GM19193 (cell line): Measurements from ENCODE around the gene TIMM44.

Experiments used
- POLR2A ChIP-seq: IDR thresholded peaks from 4 replicates; pipeline ENCODE4 v1.6.1; 2011; ENCODE audit not compliant: insufficient read depth, insufficient read length; ENCODE audit errors: extremely low read depth

TIMM44 gene

DNA sequence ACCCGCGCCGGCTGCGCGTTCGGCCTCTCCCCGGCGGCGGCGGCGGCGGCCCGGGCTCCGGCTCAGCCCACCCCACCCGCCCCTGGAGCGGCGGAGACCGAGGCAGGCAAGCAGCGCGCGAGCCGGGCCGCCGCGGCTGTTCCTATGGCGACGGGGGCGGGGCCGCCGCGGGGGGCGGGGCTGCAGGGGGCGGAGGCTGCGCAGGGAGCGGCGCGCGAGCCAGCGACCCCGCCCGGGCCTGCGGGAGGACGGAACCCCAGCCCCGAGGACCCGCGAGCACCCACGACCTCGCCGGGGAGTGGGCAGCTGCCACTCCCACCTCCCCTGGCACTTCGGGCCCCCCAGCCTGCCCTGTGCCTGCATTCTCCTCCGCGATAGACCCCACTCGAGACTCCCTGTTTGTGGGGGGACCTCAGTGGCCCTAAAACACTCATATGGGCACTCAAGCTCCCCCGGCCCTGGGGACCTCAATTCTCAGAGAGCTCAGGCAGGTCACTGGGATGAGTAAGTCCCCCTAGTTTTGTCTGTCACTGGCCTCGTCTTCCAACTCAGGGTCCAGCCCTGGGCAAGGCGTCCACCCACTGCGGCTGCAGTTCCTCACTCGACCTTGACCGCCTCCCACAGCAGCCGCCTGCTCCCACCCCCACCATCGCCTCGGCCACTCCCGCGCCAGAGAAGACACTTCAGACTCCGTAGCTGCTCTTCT is 17.3 kb downstream of the TIMM44 start, which contains the start of gene CTXN1:
Gene CTXN1 (minus strand): TSS at position 115 of the 706 bp plus-strand sequence. CDS start 597 bp downstream, outside the sequence.
- TF ChIP-seq POLR2A = peak; percentile 12

DNA sequence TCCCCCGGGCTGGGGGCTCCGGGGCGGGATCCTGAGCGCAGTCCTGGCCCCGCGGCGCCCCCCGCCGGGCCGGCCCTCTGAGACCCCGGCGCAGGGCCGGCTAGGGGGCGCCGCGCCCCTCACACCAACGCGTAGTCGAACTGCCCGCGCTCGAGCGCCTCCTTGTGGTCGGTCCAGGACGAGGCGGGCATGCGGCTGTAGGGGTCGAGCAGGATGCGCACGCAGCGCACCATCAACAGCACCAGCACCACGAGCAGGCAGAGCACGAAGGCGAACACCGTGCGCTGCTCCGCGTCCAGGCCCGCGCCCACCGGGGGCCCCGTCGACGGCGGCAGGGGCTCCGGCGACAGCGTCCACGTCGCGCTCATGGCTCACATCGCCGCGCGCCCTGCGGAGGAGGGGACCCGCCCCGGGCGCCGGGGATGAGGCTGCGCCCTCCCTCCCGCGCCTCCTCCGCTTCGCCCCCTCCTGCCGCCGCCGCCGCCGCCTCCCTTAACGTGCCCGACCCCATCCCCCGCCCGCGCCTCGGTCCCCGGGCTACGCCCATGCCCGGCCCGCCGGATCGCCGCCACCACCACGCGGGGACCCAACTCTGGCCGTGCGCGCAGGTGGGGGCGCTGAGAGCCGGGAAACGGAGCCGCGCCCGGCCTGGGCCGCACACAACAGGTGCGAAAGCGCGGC is 18.2 kb downstream of the TIMM44 start:
- no peak for TF ChIP-seq POLR2A

DNA sequence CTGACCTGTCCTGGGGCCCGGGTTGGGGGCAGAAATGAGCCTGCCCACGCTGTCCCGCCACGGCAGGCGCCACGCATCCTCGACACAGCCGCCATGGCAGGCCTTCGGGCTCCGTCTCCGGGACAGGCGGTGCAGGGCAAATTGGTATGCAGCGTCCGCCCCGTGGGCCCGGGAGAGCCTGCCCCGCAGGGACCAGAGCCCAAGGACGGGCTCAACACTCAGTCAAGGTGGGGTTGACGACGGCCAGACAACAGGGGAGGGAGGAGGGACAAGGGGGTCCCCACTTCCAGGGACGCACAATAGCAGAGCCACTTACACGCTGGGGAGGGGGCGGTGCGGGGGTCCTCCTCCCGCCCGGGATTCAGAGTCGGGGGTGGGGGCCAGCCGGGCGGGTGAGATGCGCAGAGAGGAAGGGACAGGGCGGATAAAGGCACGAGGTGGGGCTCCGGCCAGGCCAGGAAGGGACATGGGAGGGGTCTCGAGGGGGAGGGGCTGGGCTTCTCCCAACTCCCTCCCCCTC is 18.8 kb downstream of the TIMM44 start:
- no peak for TF ChIP-seq POLR2A

DNA sequence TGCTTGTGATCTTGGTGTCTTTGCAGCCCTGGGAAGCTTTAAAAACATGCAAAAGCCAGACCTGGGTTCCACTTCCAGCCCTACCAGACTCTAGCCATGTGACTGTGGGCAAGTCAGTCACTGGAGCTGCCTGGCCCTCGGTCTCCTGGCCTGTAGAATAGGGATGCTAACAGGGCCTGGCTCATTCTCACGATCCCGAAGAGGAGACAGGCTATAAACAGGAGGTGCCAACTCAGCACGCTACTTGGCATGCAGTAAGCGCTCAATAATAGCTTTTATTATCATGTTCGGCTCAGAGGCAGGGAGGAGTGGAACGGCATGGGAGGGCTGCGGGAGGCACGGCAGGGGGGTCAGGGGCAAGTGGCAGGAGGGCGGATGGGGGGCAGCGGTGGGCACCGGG is 19.2 kb downstream of the TIMM44 start:
- TF ChIP-seq POLR2A = no peak

DNA sequence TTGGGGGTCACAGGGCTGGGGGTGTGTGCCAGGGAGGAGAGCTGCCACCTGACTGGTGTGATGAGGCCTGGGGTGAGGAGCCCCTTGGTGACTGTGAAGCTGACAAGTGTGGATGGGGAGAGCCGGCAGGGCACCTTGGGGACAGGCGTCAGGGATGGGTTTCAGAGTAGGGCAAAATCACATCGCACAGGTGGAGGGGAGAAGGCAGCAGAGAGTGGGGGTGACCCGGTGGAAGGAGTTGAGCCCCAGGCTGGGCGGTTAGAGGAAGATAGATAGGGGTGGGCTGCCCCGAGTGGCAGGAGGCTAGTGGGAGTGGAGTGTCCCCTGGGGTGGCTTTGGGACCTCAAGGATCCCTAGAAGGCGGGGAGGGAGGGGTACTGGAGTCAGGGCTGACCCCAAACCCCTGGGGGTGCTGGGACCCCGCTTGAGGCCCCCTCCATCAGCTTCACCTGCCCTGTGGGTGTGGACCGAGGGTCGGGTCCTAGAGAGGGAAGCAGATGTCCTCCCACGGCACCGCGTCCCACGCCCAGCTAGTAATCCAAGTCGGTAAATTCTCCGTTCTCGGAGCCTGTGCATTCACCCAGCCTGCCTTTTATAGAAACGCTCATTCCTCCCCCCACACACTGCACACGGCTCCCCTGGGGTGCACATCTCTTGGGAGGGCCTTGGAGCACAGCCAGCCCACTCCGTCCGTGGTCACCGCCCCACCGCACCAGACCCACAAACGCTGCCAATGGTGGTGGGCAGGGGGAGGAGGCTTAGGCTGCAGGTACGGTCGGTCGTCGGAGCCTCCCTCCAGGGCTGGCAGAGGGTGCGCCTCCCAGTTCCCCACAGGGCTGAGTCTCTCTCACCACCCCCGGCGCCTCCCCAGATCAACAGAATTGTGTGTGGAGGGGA is 19.9 kb downstream of the TIMM44 start:
- no peak for TF ChIP-seq POLR2A

DNA sequence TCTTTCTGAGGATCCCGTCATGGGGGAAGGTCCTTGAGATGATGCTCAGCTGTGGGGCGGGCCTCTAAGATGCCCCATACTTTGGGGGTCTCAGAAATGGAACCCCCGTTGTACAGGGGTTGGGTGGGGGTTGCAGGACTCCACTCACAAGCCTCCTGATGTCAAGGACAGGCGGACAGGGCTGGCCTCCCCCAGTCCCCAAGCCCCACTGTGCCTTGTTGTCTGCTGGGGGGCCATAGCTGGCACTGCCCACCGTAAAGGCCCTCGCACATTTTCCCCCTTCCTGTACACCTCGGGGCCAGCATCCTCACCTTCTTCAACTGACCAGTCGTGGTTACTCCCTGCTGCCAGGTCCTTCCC is 20.6 kb downstream of the TIMM44 start:
- no peak for TF ChIP-seq POLR2A

DNA sequence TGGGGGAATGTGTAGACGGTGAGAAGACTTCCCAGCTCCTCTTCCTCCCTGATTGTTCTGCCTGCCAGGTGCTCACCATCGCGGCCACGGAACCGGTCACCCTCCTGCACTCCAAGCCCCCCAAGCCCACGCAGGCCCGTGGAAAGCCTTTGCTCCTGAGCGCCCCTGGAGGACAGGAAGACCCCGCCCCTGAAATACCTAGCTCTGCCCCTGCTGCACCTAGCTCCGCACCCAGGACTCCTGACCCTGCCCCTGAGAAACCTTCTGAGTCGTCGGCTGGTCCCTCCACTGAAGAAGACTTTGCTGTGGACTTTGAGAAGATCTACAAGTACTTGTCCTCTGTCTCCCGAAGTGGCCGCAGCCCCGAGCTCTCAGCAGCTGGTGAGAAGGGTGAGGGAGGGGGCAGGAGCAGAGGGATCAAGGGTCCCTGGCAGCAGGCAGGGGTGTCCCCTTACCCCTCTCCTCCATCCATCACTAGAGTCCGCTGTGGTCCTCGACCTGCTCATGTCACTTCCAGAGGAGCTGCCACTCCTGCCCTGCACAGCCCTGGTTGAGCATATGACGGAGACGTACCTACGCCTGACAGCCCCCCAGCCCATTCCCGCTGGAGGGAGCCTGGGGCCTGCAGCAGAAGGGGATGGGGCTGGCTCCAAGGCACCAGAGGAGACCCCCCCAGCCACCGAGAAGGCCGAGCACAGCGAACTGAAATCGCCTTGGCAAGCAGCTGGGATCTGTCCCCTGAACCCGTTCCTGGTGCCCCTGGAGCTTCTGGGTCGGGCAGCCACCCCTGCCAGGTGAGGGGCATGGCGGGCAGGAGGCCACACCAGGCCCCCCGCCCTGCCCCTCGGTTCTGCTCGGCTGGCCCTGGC is 21.3 kb downstream of the TIMM44 start:
- no peak for TF ChIP-seq POLR2A

DNA sequence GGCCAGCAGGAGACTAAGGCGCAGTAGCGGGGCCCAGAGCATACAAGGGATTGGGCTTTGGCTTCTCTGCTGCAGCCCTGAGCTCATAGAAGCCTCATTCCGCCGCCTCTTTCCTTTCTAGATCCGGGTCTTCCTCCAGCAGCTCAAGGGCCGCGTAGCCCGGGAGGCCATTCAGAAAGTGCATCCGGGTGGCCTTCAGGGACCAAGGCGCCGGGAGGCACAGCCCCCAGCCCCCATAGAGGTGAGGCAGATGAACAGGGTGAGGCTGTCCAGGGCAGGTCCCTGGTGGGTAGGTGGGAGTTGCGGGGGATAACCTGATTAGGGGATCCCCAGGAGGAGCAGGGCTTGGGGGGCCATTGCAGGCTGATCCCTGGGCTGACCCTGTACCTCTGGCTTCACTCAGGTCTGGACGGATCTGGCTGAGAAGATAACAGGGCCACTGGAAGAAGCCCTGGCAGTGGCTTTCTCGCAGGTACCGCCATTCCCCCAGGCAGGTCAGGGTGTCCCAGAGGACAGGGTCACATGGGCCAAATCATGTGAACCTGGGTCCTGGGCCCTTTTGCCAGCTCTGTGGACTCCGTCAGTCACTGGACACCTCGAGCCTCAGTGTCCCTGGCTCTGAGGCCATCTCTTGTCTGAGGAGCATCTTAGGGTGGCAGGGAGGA is 22.0 kb downstream of the TIMM44 start:
- TF ChIP-seq POLR2A = no peak

DNA sequence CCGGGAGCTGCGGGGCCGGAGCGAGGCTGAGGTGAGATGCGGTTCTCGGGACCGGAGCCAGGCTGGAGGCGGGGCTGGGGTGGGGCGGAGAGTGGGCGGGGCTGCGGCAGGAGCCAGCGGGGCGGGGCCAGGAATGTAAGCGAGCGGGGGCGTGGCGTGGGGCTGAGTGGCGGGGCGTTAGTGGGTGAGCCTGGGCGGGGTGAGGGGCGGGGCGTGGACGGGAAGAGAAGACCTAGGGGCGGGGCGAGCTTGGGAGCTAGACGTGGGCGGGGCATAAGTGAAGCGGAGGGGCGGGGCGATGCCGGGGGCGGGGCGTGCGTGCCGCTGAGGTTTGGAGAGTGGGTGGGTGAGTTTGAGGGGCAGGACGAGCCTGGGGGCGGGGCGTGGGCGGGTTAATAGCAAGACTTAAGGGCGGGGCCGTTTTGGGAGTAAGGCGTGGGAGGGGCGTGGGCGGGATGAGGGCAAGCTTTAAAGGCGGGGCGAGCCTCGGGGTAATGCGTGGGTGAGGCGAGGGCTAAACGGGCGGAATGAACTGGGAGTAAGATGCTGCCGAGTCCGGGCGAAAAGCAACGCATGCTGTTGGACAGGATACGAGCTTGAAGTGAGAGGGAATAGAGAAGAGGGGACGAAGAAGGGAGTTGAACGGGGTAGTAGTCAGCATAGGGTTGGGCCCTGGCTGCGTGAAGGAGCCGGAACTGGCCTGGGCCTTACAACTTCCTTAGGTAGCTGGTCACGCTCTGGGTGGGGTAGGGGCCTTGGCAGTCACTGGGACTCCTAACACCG is 22.8 kb downstream of the TIMM44 start:
- TF ChIP-seq POLR2A = peak; percentile 14

DNA sequence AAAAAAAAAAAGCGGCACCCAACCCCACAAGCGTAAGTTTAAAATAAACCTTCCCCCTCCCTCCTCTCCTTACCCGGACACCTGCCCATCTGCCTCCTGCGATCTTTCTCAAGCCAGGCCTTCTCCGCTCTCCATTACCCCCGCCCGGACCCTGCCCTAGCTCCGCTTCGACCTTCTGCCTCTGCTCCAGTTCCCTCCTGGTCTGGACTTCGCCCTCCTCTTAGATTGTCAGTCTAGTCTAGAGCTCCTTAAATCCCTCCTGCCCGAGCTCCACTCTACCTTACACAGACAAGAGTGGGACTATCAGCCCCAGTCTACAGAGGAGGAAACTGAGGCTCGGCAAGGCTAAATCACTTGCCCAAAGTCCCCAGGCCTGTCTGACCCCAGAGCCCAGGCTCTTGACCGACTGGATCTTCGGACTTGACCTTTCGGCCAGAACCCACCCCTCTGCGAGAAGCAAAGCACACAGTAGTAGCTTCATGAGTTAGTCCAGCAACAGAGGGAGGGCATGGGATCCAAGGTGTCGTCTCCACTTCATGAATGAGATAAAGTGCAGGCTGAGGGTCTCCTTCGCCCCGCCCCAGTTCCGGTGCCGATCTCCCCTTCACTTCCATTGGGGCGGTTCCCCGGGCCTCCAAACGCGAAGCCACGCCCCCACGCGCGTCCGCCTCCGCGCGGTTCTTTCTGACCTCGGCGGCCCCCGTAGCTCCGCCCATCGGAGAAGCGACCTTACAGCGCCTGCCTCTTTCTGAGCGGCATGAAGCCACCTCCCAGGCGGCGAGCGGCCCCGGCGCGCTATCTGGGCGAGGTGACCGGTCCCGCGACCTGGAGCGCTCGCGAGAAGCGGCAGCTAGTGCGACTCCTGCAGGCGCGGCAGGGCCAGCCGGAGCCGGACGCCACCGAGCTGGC is 23.6 kb downstream of the TIMM44 start, which contains the start of gene SNAPC2:
Gene SNAPC2 (plus strand): TSS at position 729 of the 909 bp plus-strand sequence. CDS start 29 bp downstream, at position 758.
- TF ChIP-seq POLR2A = peak; percentile 64

DNA sequence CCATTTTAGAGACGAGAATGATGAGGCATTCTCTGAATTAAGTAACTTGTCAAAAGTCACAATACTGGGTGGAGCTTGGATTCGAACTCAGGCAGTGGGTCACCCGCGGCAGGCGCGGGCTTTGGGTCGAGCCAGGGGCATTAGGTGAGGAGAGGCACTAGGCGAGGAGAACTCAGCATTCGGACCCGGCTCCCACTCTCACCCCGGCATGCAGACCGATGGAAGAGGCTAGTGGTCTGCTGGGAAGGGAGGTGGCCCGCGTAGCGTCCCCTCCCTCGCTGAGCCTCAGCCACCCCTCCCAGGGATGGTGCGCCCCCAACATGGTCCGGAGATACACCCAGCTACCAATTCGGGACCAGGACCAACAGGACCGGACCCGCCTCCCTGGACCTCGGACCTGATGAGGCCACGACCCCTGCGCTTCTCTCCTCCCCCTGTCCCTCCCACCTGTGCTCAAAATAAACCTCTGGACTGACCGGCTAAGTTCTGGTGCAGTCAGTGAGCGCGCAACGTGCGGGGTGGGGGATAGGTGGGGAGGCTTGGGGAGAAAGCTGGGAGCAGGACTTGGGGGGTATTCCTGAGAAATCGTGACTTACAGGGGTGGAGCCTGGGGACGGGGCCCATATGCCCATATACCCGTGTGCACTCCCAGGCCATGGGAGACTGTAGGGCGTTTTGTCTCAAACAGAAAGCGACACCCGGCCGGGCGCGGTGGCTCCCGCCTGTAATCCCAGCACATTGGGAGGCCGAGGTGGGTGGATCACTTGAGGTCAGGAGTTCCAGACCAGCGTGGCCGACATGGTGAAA is 24.6 kb downstream of the TIMM44 start:
- TF ChIP-seq POLR2A = no peak
